ENCODE data around the gene ARNT2.

DNA sequence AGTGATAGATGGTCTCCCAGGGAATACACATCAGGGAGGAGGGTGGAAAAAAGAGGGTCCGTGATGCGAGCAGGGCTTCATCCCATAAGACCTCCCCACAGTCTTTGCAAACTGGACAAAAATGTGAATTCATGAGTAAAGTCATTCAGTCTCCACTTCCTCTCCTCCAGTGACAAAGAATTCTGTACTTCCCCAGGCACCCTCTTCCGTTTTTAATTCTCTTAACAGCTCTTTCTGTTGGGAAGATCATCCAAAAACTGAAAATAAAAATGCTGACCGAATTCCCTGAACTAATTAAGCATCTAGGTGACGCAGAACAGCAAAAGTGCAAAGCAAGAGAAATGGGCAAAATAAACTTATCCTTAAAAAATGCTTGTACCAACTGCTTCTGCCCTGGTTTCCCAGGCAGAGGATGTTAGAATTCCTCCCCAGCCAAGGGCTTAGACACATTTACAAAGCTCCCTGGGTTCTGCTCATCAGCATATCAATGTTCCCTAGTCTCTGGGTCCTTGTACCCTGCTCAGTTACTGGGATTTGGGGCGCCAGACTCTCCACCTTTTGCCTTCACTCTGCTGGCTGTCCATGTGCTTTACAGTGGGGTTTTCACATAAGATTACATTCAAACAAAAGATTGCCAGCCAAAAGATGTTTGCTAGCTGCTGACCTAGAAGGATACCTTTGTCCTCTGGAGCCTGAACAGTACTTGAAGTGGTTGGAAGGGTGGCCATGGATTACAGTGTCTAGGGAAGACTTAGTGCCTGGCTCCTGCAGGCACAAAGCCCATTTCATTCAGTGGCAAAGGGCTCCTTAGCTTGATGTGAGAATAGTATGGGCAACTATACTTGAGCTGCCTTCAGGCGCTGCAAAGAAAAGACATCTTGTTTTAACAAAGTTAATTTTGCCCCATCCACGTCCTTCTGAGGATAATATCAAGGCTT lies 69.4 kb downstream of the ARNT2 start:
- TF ChIP-seq POLR2A (IDR thresholded peaks at IDR 0.05) = no peak
- TF ChIP-seq, protein P1, sequence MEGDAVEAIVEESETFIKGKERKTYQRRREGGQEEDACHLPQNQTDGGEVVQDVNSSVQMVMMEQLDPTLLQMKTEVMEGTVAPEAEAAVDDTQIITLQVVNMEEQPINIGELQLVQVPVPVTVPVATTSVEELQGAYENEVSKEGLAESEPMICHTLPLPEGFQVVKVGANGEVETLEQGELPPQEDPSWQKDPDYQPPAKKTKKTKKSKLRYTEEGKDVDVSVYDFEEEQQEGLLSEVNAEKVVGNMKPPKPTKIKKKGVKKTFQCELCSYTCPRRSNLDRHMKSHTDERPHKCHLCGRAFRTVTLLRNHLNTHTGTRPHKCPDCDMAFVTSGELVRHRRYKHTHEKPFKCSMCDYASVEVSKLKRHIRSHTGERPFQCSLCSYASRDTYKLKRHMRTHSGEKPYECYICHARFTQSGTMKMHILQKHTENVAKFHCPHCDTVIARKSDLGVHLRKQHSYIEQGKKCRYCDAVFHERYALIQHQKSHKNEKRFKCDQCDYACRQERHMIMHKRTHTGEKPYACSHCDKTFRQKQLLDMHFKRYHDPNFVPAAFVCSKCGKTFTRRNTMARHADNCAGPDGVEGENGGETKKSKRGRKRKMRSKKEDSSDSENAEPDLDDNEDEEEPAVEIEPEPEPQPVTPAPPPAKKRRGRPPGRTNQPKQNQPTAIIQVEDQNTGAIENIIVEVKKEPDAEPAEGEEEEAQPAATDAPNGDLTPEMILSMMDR (IDR thresholded peaks at IDR 0.05) = no peak
